Breast epithelium (tissue), 4 donors: Measurements from ENCODE around the gene CREB1. TPM values are rescaled to one million over a fixed set of nuclear protein-coding genes. Genes with fewer than 3 reads are reported as not detected.

Source experiments
- DNase-seq, 2 donors: peaks; one replicate each; pipeline ENCODE4 v3.0.0-alpha.2; 2019; ENCODE audit warnings: low spot score in 2 of 2
- H3K27ac ChIP-seq, 2 donors: fragments of 200-600 bp; sonication (generic) in 1 of 2; one replicate each; pipeline ENCODE4 v1.5.1; 2016 to 2019; ENCODE audit warnings: mild to moderate bottlenecking in 1 of 2
- H3K27me3 ChIP-seq, 2 donors: fragments of 200-600 bp; sonication (generic) in 1 of 2; one replicate each; pipeline versions ENCODE4 v1.5.1 to v1.6.0; 2017 to 2019; ENCODE audit warnings: control low read depth in 1 of 2, mild to moderate bottlenecking in 1 of 2
- H3K36me3 ChIP-seq: fragments of 200-600 bp; one replicate; pipeline ENCODE4 v1.5.1; 2019
- H3K4me1 ChIP-seq, 2 donors: fragments of 200-600 bp; sonication (generic); one replicate each; pipeline ENCODE4 v1.5.1; 2016 to 2019; ENCODE audit warnings: control low read depth in 1 of 2
- H3K4me3 ChIP-seq, 3 donors: fragments of 200-600 bp; sonication (generic); 1 replicate in 2 of 3; 2 replicates in 1 of 3; pipeline ENCODE4 v1.5.1; 2016 to 2019; ENCODE audit warnings: mild to moderate bottlenecking in 3 of 3, moderate library complexity in 2 of 3
- H3K9me3 ChIP-seq, 2 donors: fragments of 200-600 bp; sonication (generic) in 1 of 2; one replicate each; pipeline ENCODE4 v1.5.1; 2016 to 2019; ENCODE audit warnings: control low read depth in 1 of 2
- CTCF ChIP-seq, 3 donors: fragments of 450-650 bp; IDR thresholded peaks; one replicate each; pipeline ENCODE4 v1.5.1; 2016 to 2017; ENCODE audit warnings: antibody characterized with exemption in 3 of 3, mild to moderate bottlenecking in 3 of 3, moderate library complexity in 3 of 3
- POLR2A ChIP-seq: fragments of 450-650 bp; IDR thresholded peaks from one replicate; pipeline ENCODE4 v1.6.1; 2016; ENCODE audit warnings: antibody characterized with exemption, mild to moderate bottlenecking, moderate library complexity
- POLR2AphosphoS5 ChIP-seq, 3 donors: sonication (generic); formaldehyde crosslinking; IDR thresholded peaks; one replicate each; pipeline ENCODE4 v1.6.1; 2017; ENCODE audit warnings: antibody characterized with exemption in 3 of 3
- intact Hi-C: fragments of 100-400 bp; cut with DNase I; formaldehyde crosslinking; loops from one replicate; pipeline ENCODE4 v1.15.1; 2023; ENCODE audit warnings: low total_unique reads
- total RNA-seq, 3 donors: library from RNA; depleted of rRNA; stranded (reverse); fragments of >200 nt; gene quantifications; one replicate each; pipeline ENCODE4 v1.1.0, GENCODE V29; 2016

Gene CREB1
- total RNA-seq, 3 donors from 2014 or later = 45.6 to 81.5 (median 54.1) TPM

GRCh38 chr2:207503234-207503633 is 26.5 kb upstream of the CREB1 start:
- Histone ChIP-seq H3K9me3 (no peaks in the 10 kb centered on the region), H3K4me1 (peaks cover 0 to 4% of the 10 kb centered on the region in 2 donors), H3K4me3 (no peak overlapping the region), H3K27ac (no peak overlapping the region), H3K27me3 (no peaks in the 10 kb centered on the region), H3K36me3 (no peaks in the 10 kb centered on the region)
- TF ChIP-seq CTCF (IDR thresholded peaks at IDR 0.05) (no peak), POLR2AphosphoS5 (IDR thresholded peaks at IDR 0.05) (no peak), POLR2A (no peak)
- intact Hi-C loops = no loop called here
- no peak for DNase-seq

GRCh38 chr2:207504513-207505170 is 25.1 kb upstream of the CREB1 start:
- intact Hi-C loops = no loop called here
- no peaks in the 10 kb centered on the region for H3K9me3 ChIP-seq
- TF ChIP-seq CTCF (IDR thresholded peaks at IDR 0.05) (no peak), POLR2A (no peak), POLR2AphosphoS5 (IDR thresholded peaks at IDR 0.05) (no peak)
- peak overlapping the region; percentile 51 to 62 for H3K27ac ChIP-seq
- H3K36me3 ChIP-seq = no peaks in the 10 kb centered on the region
- peaks cover 0 to 4% of the 10 kb centered on the region in 2 donors for H3K4me1 ChIP-seq
- H3K4me3 ChIP-seq = peak overlapping the region in 2 of 3 donors; percentile 3 to 7
- DNase-seq = no peak
- no peaks in the 10 kb centered on the region for H3K27me3 ChIP-seq

- intact Hi-C loops = no loop called here
- H3K27me3 ChIP-seq = no peaks in the 10 kb centered on the region
- no peaks in the 10 kb centered on the region for H3K36me3 ChIP-seq
- no peak for DNase-seq
- H3K4me1 ChIP-seq = peaks cover 0 to 4% of the 10 kb centered on the region in 2 donors
- H3K4me3 ChIP-seq = peak overlapping the region in 1 of 3 donors; percentile 7
- H3K27ac ChIP-seq = peak overlapping the region; percentile 49 to 62
- H3K9me3 ChIP-seq = no peaks in the 10 kb centered on the region
- TF ChIP-seq POLR2AphosphoS5 (IDR thresholded peaks at IDR 0.05) (no peak), POLR2A (no peak), CTCF (IDR thresholded peaks at IDR 0.05) (no peak)
Measured at GRCh38 chr2:207505171-207505570, 24.6 kb upstream of the CREB1 start.

GRCh38 chr2:207505728-207506127 is 24.0 kb upstream of the CREB1 start:
- no peaks in the 10 kb centered on the region for H3K27me3 ChIP-seq
- no peak for TF ChIP-seq POLR2AphosphoS5 (IDR thresholded peaks at IDR 0.05)
- TF ChIP-seq CTCF (IDR thresholded peaks at IDR 0.05) = no peak
- no peak for TF ChIP-seq POLR2A
- peaks cover 0 to 4% of the 10 kb centered on the region in 2 donors for H3K4me1 ChIP-seq
- no peak for DNase-seq
- no peak overlapping the region for H3K4me3 ChIP-seq
- H3K9me3 ChIP-seq = no peaks in the 10 kb centered on the region
- peak overlapping the region; percentile 56 to 62 for H3K27ac ChIP-seq
- no peaks in the 10 kb centered on the region for H3K36me3 ChIP-seq
- intact Hi-C loops = no loop called here

- Histone ChIP-seq H3K4me3 (no peak overlapping the region), H3K27ac (no peak overlapping the region), H3K27me3 (no peaks in the 10 kb centered on the region), H3K9me3 (no peaks in the 10 kb centered on the region), H3K4me1 (peaks cover 0 to 4% of the 10 kb centered on the region in 2 donors), H3K36me3 (no peaks in the 10 kb centered on the region)
- no peak for DNase-seq
- no peak for TF ChIP-seq CTCF (IDR thresholded peaks at IDR 0.05)
- no peak for TF ChIP-seq POLR2A
- TF ChIP-seq POLR2AphosphoS5 (IDR thresholded peaks at IDR 0.05) = no peak
- intact Hi-C loops = no loop called here
Measured at GRCh38 chr2:207506426-207506825, 23.3 kb upstream of the CREB1 start.
